Panc1 (cell line): ENCODE results near the gene NOTUM.

Source experiments
- CTCF ChIP-seq: fragments of 450-650 bp; IDR thresholded peaks from 2 replicates; pipeline ENCODE4 v1.5.1; 2017; ENCODE audit warnings: mild to moderate bottlenecking
- POLR2AphosphoS5 ChIP-seq: IDR thresholded peaks from 2 replicates; pipeline ENCODE4 v1.6.1; 2012; ENCODE audit warnings: mild to moderate bottlenecking, low read depth, low read length, moderate library complexity
- REST ChIP-seq, 2 experiments: IDR thresholded peaks; 2 replicates each; pipeline ENCODE4 v1.6.1; 2011 to 2012; ENCODE audit warnings: low read depth in 2 of 2, control low read depth in 1 of 2, low read length in 1 of 2, mild to moderate bottlenecking in 1 of 2, moderate library complexity in 1 of 2; ENCODE audit not compliant: insufficient read depth in 1 of 2
- TCF7L2 ChIP-seq: IDR thresholded peaks from 2 replicates; pipeline ENCODE4 v1.6.1; 2011; ENCODE audit warnings: mild to moderate bottlenecking, low read depth, low read length, inconsistent platforms

GRCh38 chr17:81925860-81926450, 35.0 kb downstream of the NOTUM start:
- TF ChIP-seq CTCF: no peak
- 0 out of 4 replicates have a peak, but pooled peaks of 1 of the 2 experiments have one; percentile 37 for TF ChIP-seq REST (IDR thresholded peaks at IDR 0.05; ENCODE audit: insufficient read depth in 1 of 2, low read depth in 2 of 2, low read length in 1 of 2)
- TF ChIP-seq POLR2AphosphoS5: peak; percentile 18; the same call in 1 of the 2 replicates
- no peak for TF ChIP-seq TCF7L2
